UCSD-AML1 (cell line): ENCODE data around the gene WDR45.

ENCODE experiments used
- DNase-seq: peaks from one replicate; lab custom pipeline; 2025; ENCODE audit not compliant: unreplicated experiment; lab: John Stamatoyannopoulos, UW

WDR45 gene

DNA sequence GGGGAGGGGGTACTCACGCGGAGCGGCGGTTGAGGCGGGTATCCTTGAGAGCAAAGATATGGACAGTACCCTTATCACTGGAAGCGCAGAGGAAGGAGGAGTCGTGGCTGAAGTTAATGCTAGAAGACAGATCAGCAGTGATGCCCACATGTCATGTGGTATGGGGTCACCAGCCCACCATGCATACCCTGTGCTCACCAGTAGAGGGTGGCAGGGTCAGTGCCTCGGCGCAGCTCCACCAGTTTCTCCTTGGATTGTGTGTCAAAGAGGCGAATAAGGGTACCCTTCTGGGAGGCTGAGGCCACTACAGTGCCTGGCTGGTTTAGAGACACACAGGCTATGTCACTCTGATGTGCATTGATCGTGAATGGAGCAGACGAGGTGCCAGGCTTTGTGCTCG is 4.3 kb downstream of the WDR45 start:
- DNase-seq: no peak

DNA sequence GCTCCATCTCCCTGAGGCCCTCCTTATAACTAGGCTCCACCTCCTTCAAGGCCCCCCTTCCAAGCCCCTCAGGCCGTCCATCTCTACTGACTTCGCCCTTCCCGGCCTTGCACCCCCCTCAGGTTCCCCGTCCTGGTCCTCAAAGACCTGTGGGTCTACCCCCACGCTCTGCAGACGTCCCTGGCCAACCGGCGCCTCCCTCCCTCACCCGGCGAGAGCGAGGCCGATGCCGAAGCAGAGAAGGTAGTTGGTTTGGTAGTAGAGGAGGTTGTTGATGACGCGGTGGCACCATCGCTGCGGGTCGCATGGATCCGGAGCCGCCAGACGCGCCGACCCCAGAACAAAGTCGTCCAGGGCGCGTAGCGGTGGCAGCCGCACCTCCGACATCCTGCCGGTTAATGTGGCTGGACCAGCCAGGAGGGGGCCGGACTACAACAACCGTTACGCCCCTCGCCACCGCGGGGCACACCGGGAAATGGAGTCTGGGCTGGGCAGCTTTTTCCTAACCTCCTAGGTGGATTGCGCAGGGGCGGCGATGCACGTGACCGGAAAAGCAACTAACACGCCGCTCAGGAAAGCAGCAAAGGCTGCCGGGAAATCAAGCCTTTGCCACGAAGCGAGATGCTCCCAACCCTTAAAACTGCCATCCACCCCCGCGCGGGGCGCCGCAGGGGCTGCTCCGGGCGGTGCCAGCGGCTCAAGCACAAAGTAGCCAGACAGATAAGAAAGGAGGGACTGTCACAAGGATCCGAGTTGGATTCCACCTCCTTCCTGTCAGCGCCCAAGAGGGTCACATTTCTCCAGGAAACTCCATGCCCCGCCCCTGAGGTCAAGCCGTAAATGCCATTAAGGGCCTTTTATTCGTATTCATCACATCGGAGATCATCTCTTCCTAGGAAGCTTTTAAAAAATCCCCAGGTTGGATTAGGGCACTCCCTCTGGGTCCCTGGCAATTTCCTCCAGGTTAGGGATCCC is 5.8 kb downstream of the WDR45 start, which contains the start of gene PRAF2:
PRAF2 (minus strand) TSS at position 402 of the 975 bp plus-strand sequence; CDS start at position 387, 15 bp downstream.
- no peak for DNase-seq

GRCh38 chrX:49072712-49073095 is 7.0 kb downstream of the WDR45 start:
- no peak for DNase-seq

DNA sequence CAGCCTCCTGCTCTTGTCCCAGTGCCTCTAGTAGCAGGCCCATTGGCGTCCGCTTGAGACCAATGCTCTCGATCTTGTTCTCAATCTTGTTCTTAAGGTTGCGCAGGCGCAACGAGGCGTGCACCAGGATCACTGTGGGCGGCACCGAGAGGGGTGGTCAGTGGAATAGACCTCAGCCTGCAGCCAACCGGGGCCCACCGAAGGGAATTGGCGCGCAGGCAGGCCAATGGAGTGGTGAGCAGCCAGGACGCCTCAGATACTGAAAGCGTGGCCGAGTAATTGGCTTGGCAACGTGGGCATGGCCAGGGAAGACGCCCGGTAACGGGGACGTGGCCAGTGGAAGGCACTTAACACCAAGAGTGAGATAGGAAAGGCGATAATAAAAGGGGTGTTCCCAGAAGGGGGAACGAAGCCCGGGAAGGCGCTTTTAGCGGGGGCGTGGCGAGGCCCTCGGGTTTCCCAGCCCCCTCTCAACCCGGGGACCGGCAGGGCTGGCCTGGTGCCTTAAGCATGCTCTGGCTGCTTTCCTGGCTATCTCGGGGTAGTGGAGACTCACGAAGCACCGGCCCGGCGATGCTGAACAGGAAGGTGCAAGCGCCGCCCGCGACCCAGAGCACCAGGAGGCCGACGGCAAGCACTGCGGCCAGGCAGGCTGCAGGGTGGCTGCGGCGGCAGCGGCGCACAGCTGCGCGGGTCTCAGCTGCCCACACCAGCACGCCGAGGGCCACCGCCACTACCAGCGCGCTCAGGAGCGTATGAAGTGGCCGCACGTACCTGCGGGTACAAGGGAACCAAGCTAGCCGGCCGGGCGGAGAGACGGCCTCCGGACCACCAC is 7.6 kb downstream of the WDR45 start:
- DNase-seq: no peak

DNA sequence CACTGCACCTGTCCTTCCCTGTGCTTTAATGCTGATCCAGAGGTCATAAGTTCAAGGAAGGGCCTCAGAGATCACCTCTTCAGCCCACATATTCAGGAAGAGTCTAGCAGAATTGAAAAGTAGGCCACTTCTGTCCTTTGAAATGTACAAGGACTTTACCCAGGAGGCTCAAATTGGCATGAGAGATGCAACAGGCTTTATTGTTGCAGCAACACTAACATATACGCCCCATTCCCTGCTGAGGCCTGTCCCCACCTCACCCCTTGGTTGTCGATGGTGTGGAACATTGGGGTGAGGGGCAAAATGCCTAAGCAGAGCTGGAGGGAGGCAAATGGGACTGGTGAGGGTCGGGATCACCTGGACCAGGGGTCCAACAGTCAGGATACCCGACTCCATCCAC is 8.7 kb downstream of the WDR45 start:
- no peak for DNase-seq

DNA sequence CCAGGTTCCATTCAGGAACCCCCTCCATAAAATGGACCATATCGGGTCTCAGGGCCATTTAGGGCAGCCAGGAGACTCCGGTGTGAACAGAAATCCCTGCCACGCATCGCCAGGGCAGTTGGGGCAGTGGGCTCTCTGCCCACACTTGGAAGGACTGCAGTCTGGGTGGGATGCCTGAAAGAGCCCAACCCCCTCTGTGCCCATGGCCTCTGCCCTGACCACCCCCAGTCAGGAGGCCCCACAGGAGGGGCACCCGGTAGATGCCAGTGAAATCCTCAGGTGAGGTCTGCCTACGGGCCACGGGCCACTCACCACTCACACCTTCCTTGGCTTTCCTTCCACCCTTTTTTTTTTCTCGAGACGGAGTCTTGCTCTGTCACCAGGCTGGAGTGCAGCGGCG is 10.6 kb downstream of the WDR45 start:
- DNase-seq: no peak

DNA sequence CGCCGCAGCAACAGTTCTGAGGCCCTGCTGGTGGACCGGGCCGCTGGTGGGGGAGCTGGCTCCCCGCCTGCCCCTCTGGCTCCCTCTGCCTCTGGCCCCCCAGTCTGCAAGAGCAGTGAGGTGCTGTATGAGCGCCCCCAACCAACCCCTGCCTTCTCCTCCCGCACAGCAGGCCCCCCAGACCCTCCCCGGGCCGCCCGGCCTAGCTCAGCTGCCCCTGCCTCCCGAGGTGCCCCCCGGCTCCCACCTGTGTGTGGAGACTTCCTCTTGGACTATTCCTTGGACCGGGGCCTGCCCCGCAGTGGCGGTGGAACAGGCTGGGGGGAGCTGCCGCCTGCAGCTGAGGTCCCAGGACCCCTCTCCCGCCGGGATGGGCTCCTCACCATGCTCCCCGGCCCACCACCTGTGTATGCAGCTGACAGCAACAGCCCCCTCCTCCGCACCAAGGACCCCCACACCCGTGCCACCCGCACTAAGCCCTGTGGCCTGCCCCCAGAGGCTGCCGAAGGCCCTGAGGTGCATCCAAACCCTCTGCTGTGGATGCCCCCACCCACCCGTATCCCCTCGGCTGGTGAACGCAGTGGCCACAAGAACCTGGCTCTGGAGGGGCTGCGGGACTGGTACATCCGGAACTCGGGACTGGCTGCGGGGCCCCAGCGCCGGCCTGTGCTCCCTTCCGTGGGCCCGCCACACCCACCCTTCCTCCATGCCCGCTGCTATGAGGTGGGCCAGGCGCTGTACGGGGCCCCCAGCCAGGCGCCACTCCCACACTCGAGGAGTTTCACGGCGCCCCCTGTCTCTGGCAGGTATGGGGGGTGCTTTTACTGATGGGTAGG is 12.2 kb downstream of the WDR45 start:
- DNase-seq: no peak

- no peak for DNase-seq
These were observed 13.0 kb downstream of the WDR45 start for GRCh38 chrX:49066690-49067089.

GRCh38 chrX:49066278-49066677 is 13.4 kb downstream of the WDR45 start:
- no peak for DNase-seq

DNA sequence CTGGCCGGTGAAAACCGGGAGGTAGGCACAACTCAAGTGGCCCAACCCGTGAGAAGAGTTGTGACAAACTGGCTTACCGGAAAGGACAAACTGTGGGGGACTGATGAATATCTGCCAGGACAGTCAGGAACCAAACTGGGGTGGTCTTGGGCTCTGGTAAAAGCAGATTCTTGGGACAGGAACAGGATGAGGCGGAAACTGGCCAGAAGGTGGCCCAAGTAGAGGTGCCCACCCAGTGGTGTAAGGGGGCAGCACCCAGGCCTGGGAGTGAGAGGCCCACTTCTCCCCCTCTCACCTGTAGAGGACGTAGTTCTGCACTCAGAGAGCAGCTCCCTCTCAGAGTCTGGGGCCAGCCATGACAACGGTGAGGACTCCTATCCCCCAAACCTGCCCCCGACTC is 15.0 kb downstream of the WDR45 start:
- DNase-seq: no peak

DNA sequence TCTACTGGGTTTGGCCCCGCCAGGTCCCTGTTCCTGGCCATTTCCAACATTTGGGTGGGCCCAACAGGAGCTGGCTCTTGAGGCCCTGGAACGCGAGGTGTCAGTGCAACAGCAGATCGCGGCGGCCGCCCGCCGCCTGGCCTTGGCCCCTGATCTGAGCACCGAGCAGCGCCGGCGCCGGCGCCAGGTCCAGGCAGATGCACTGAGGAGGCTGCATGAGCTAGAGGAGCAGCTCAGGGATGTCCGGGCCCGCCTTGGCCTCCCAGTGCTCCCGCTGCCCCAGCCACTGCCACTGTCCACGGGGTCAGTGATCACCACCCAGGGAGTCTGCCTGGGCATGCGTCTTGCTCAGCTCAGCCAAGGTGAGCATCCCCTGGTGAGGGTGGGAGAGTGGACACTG is 15.4 kb downstream of the WDR45 start:
- DNase-seq: no peak

GRCh38 chrX:49063715-49064114 is 16.0 kb downstream of the WDR45 start:
- no peak for DNase-seq

DNA sequence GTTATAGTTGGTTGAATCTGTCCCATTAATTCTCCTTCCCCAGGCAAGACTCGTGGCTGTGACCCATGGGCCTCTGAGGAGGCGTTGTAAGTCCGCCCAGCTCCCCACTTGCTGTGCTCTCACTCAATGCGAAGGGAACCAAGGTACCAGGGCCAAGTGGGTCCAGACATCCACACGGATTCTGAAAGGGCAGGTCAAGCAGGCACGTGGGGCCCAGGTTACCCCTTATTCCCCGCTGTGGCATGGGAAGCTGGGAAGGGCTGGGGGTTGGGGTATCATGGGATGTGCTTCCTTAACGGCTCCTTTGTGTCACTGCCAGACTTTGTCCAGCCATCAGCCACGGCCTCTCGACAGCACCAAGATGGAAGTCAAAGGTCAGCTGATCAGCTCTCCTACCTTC is 17.8 kb downstream of the WDR45 start:
- no peak for DNase-seq

DNA sequence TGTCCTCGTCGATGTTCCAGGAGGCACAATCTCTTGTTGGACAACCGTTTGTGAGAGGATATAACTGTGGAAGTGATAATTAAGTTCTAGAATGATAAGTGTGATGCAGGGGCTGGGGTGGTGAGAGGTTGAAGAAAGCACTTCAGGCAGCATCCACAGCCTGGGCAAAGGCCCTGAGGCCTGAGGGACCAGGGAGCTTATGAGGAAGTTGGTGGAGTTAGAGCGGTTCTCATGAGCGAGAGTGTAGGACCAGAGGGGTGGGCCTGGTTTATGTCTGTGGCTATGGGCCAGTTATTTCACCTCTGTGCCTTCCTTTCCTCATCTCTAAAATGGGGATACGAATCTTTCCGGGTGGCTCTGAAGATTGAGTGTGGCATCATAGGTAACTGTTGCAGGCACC is 18.2 kb downstream of the WDR45 start:
- no peak for DNase-seq

GRCh38 chrX:49060914-49061313 is 18.8 kb downstream of the WDR45 start:
- no peak for DNase-seq

DNA sequence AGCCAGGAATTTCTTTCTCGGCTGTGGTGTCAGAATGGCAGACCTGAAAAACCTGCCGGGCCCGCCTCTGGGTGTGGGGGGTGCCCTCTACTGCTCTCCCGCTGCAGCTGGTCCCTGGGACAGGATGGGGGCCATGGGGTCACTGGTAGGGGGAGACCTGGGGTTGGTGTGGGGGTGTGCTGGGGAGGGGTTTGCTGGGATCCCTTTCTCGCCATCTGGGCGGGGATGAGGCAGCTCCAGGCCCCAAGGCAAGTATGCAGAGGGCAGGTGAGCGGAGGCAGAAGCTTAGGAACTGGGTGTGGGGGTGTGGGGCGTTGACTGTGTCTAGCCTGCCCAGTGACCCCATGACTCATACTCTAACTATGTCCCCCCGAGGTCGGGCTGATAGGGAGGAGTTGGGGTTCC is 20.0 kb downstream of the WDR45 start:
- DNase-seq: no peak

DNA sequence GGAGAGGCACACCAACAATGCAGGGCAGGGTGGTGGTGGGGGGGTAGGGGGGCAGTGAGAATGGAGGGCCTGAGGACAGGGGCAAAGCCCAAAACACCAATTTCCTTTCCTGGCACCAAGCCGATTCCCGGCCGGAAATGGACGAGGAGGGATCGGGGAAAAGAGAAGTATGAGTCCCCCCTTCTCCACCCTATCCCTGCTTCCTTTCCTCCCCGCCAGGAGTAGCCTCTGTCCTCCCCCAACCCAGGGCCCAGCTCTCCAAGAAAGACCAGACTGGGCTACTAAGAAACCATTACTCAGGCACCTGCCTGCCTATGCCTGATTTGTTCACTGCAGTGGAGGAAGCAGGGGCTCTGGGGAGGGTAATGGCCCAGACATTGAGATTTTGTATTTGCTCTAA is 20.5 kb downstream of the WDR45 start:
- no peak for DNase-seq

- DNase-seq: no peak
These were observed 20.9 kb downstream of the WDR45 start, which contains the start of gene CCDC120 for GRCh38 chrX:49058794-49059193. CCDC120 (plus strand) TSS chrX:49058999; CDS start chrX:49062042, 3,043 bp downstream.

DNA sequence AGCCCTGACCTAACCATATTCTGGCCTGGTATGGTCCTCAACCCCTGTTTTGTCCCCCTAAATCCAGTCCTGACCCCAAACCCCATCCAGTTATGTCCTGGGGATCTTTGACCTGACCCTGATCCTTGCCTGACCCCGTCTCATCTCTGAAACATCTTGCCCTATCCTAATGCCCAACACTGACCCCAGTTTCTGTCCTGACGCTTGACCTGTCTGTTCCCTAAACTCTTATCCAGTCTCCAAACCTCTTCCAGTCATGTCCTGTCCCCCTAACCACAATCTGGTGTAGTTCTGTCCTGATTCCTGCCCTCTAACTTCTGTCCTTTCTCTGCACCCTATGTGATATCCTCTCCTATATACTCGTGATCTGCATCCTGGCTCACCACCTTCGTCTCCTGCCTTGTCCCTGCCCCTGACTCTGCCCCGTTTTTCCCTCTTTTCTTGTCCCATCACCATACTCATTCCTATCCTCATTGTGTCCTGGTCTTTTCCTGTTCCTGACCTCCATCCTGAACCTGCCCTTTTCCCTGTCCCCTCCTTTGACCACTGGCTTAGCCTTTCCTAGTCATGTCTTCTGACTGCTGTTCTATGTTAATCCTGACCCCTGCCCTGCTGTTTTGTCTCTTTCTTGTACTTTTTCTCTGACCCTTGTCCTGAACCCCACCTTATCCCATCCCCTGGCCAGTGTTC is 25.5 kb downstream of the WDR45 start:
- no peak for DNase-seq
